B cell (primary cell): ENCODE data around the gene TPCN1. TPM values are rescaled to one million over a fixed set of nuclear protein-coding genes. Genes with fewer than 3 reads are reported as not detected.

Source experiments
- ATAC-seq: fragments of 200-7000 bp; cut with Tn5 transposase; one replicate; pipeline ENCODE4 v1.10.0; 2021; ENCODE audit warnings: low read depth, mild to moderate bottlenecking, moderate number of reproducible peaks, moderate library complexity
- CTCF ChIA-PET: fragments of 350-600 bp; sonication (Branson Sonifier 250); formaldehyde crosslinking; loops from one replicate; lab custom pipeline; 2021; ENCODE audit warnings: antibody characterized with exemption, inconsistent platforms; lab: Charles Lee
- POLR2A ChIA-PET: fragments of 350-600 bp; sonication (Branson Sonifier 250); formaldehyde crosslinking; loops from one replicate; lab custom pipeline; 2021; ENCODE audit warnings: antibody characterized with exemption; lab: Charles Lee
- DNase-seq: peaks from one replicate; pipeline ENCODE4 v3.0.0; 2013
- H2AFZ ChIP-seq: 2 replicates; pipeline ENCODE4 v1.6.1; 2012; ENCODE audit warnings: mild to moderate bottlenecking, low read depth, low read length; ENCODE audit not compliant: insufficient read depth, poor library complexity, severe bottlenecking
- H3K27ac ChIP-seq, 2 donors: 1 replicate in 1 of 2; 2 replicates in 1 of 2; pipeline ENCODE4 v1.5.1; 2012 to 2013; ENCODE audit warnings: low read length in 2 of 2, mild to moderate bottlenecking in 2 of 2, moderate library complexity in 1 of 2
- H3K27me3 ChIP-seq, 4 experiments: fragments of 200-600 bp in 1 of 4; sonication (generic) in 1 of 4; replicated peaks in 1 of 4; 1 replicate in 2 of 4; 2 replicates in 2 of 4; pipeline versions ENCODE4 v1.6.1 to v1.7.0; 2013 to 2016; ENCODE audit warnings: low read length in 3 of 4, mild to moderate bottlenecking in 2 of 4, mixed read lengths in 1 of 4, moderate library complexity in 1 of 4; ENCODE audit not compliant: insufficient read depth in 4 of 4, control insufficient read depth in 3 of 4; ENCODE audit errors: control extremely low read depth in 1 of 4
- H3K36me3 ChIP-seq, 2 experiments: replicated peaks in 1 of 2; 1 replicate in 1 of 2; 2 replicates in 1 of 2; pipeline versions ENCODE4 v1.6.1 to v1.7.1; 2013; ENCODE audit warnings: low read length in 1 of 2; ENCODE audit not compliant: insufficient read depth in 2 of 2, control insufficient read depth in 1 of 2; ENCODE audit errors: control extremely low read depth in 1 of 2, extremely low read depth in 1 of 2
- H3K4me1 ChIP-seq, 2 donors: fragments of 200-600 bp in 1 of 2; sonication (generic) in 1 of 2; 1 replicate in 1 of 2; 2 replicates in 1 of 2; pipeline versions ENCODE4 v1.5.1 to v1.6.1; 2013 to 2017; ENCODE audit warnings: low read length in 2 of 2; ENCODE audit not compliant: control insufficient read depth in 2 of 2, insufficient read depth in 2 of 2
- H3K4me2 ChIP-seq: replicated peaks from 2 replicates; pipeline ENCODE3; 2012; ENCODE audit warnings: mild to moderate bottlenecking, low read depth, low read length; ENCODE audit not compliant: poor library complexity, severe bottlenecking
- H3K4me3 ChIP-seq, 5 experiments: fragments of 200-600 bp in 1 of 5; sonication (generic) in 1 of 5; 1 replicate in 3 of 5; 2 replicates in 2 of 5; pipeline versions ENCODE4 v1.5.1 to v1.7.0; 2011 to 2016; ENCODE audit warnings: low read length in 4 of 5, mild to moderate bottlenecking in 4 of 5, low read depth in 2 of 5, control low read depth in 1 of 5, moderate library complexity in 1 of 5; ENCODE audit not compliant: insufficient read depth in 1 of 5; ENCODE audit errors: control extremely low read depth in 1 of 5, extremely low read depth in 1 of 5
- H3K79me2 ChIP-seq: fragments of 200-600 bp; sonication (generic); one replicate; pipeline ENCODE4 v1.6.0; 2016; ENCODE audit warnings: low read length; ENCODE audit not compliant: control insufficient read depth, insufficient read depth
- H3K9ac ChIP-seq: fragments of 200-600 bp; sonication (generic); 2 replicates; pipeline ENCODE4 v1.6.1; 2017; ENCODE audit warnings: mild to moderate bottlenecking, low read length, moderate library complexity
- H3K9me3 ChIP-seq, 3 donors: one replicate each; pipeline versions ENCODE4 v1.6.1 to v1.7.1; 2013; ENCODE audit warnings: low read length in 2 of 3; ENCODE audit not compliant: control insufficient read depth in 2 of 3, insufficient read depth in 1 of 3; ENCODE audit errors: control extremely low read depth in 1 of 3
- H4K20me1 ChIP-seq: 2 replicates; pipeline ENCODE4 v1.6.0; 2012; ENCODE audit warnings: mild to moderate bottlenecking, low read length; ENCODE audit not compliant: insufficient read depth, control insufficient read depth, poor library complexity, severe bottlenecking
- H3K27ac Mint-ChIP-seq: one replicate; pipeline ENCODE4 v1.8.0; 2021; ENCODE audit warnings: mixed read lengths
- H3K27me3 Mint-ChIP-seq: one replicate; pipeline ENCODE4 v1.8.0; 2021; ENCODE audit warnings: mixed read lengths
- H3K4me1 Mint-ChIP-seq: one replicate; pipeline ENCODE4 v1.8.0; 2021; ENCODE audit warnings: mixed read lengths
- H3K4me3 Mint-ChIP-seq: one replicate; pipeline ENCODE4 v1.8.0; 2021; ENCODE audit warnings: mixed read lengths
- H3K9me3 Mint-ChIP-seq: one replicate; pipeline ENCODE4 v1.8.0; 2022; ENCODE audit warnings: mixed read lengths; ENCODE audit not compliant: insufficient read depth
- CTCF ChIP-seq: fragments of 200-600 bp; IDR thresholded peaks from one replicate; pipeline ENCODE4 v1.8.0; 2022; ENCODE audit warnings: antibody characterized with exemption, mild to moderate bottlenecking
- EZH2 ChIP-seq: IDR thresholded peaks from 2 replicates; pipeline ENCODE4 v1.6.1; 2012; ENCODE audit warnings: borderline replicate concordance, low read depth, mild to moderate bottlenecking, moderate library complexity, low read length; ENCODE audit not compliant: insufficient read depth, poor library complexity, severe bottlenecking
- WGBS: methylation state at CpG from one replicate; pipeline ENCODE4 v1.1.5; 2013; ENCODE audit warnings: missing lambda C conversion rate; ENCODE audit not compliant: insufficient coverage; 5-methylcytosine and 5-hydroxymethylcytosine counted together
- intact Hi-C: fragments of 100-400 bp; cut with micrococcal nuclease; formaldehyde crosslinking; loops from one replicate; pipeline ENCODE4 v1.10.0; 2022
- polyA plus RNA-seq: library from polyadenylated mRNA; depleted of rRNA; stranded (reverse); fragments of >200 nt; gene quantifications from 2 replicates; pipeline ENCODE4 v1.2.3, GENCODE V29; 2012
- total RNA-seq, 2 donors: library from RNA; stranded (reverse); fragments of 120-200 nt in 1 of 2; gene quantifications; 1 replicate in 1 of 2; 2 replicates in 1 of 2; pipeline versions ENCODE4 v1.2.3 to v1.2.4, GENCODE V29; 2013 to 2022

Gene TPCN1
- total and polyA plus RNA-seq, 2 donors (not counting 1 experiment from before 2014, with no cell fraction given), result 80.8 to 258 TPM

- ChIA-PET CTCF (no interaction called here), POLR2A (no interaction called here)
- Histone ChIP-seq H3K79me2 (no peaks in the 10 kb centered on the region), H3K27me3 (no peaks in the 10 kb centered on the region), H2AFZ (peak overlapping the region; percentile 29), H3K4me2 (no peak overlapping the region), H3K9ac (no peak overlapping the region), H3K36me3 (no peaks in the 10 kb centered on the region), H4K20me1 (no peaks in the 10 kb centered on the region), H3K27ac (no peak overlapping the region), H3K4me3 (no peak overlapping the region), H3K4me1 (peaks cover 0 to 6% of the 10 kb centered on the region in 2 donors), H3K9me3 (no peaks in the 10 kb centered on the region)
- Mint-ChIP-seq H3K4me1 (peaks cover 8% of the 10 kb centered on the region), H3K27me3 (no peaks in the 10 kb centered on the region), H3K27ac (peak overlapping the region; percentile 50), H3K9me3 (no peaks in the 10 kb centered on the region), H3K4me3 (no peak overlapping the region)
- DNase-seq (no peak), ATAC-seq (no peak)
- intact Hi-C loops, result no loop called here
- 64% methylated on average over 4 of the region's 6 CpGs for WGBS
- no peak for TF ChIP-seq CTCF
- TF ChIP-seq EZH2, result no peak
Observed at GRCh38 chr12:113341535-113341934, 120.3 kb downstream of the TPCN1 start.

- Histone ChIP-seq H2AFZ (no peak overlapping the region), H3K36me3 (no peaks in the 10 kb centered on the region), H3K4me1 (peaks cover 0 to 6% of the 10 kb centered on the region in 2 donors), H3K27me3 (peaks cover 0 to 6% (median 0%) of the 10 kb centered on the region in 4 experiments), H3K4me2 (no peak overlapping the region), H3K9me3 (no peaks in the 10 kb centered on the region), H3K9ac (no peak overlapping the region), H3K79me2 (no peaks in the 10 kb centered on the region), H3K4me3 (no peak overlapping the region), H3K27ac (no peak overlapping the region), H4K20me1 (no peaks in the 10 kb centered on the region)
- Mint-ChIP-seq H3K27me3 (peaks cover 9% of the 10 kb centered on the region), H3K9me3 (no peaks in the 10 kb centered on the region), H3K4me1 (peaks cover 8% of the 10 kb centered on the region), H3K27ac (no peak overlapping the region), H3K4me3 (no peak overlapping the region)
- intact Hi-C loops, result no loop called here
- ChIA-PET POLR2A (no interaction called here), CTCF (no interaction called here)
- DNase-seq (no peak), ATAC-seq (no peak)
- TF ChIP-seq CTCF (no peak), EZH2 (no peak)
- 96% methylated on average over 4 of the region's 6 CpGs for WGBS
Observed at GRCh38 chr12:113345318-113345717, 124.1 kb downstream of the TPCN1 start.
